Stimulated activated CD4-positive, alpha-beta T cell treated with anti-CD3 and anti-CD28 coated beads, Interleukin-4, amount 100 ng/mL, for 4 hours (primary cell): ENCODE data around the gene SCGB1C1.
A peak's percentile ranks its signal among the peaks of the same experiment; 100 is the strongest.
"Not testable (repeated sequence)": the region's sequence is repeated elsewhere in the genome, so short reads cannot be mapped to it uniquely, and the experiment has no call there.

ENCODE experiments used
- DNase-seq, 2 experiments: peaks; one replicate each; pipeline ENCODE4 v3.0.0-alpha.2; 2020

Gene SCGB1C1

DNA sequence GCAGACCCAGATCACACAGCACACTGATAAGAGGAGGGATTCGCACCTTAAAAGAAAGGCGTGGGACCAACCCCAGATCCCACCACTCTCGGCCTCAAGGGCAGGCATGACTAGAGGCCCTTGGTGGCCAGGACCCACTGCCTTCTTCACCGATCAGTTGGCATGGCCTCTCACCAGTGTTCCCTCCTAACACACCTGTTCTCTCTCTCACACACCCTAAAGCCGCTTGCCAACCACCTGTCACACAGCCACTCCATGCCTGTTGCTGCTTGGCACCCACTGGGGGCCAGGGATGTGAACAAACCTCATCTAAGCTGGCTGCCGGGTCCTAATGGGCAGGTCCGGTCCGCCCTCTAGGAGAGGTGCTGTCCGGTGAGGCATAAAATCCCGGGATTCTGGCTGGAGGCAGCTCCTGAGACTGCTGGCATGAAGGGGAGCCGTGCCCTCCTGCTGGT, at the start of gene SCGB1C1:
Gene SCGB1C1 (plus strand): TSS at position 405 of the 455 bp plus-strand sequence. CDS start 22 bp downstream, at position 427.
- DNase-seq = not testable (repeated sequence)

DNA sequence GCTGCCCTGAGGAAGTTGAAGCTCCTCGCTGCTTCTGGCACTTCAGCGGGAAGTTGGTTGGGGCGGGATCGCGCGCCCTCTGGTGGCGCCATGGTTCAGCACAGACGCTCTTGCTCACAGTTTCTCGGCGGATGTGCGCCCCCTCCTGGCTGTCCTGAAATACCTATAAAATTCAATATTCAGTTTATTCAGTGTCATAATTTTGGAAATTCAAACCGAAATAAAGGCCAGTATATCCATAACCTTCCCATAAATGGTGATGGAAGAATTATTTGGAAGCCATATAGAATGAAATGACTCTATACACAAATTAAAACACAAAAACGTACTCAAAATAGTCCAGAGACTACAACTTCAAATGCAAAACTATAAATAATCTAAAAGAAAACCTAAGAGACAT, 12.6 kb upstream of the SCGB1C1 start:
- DNase-seq = not testable (repeated sequence)

DNA sequence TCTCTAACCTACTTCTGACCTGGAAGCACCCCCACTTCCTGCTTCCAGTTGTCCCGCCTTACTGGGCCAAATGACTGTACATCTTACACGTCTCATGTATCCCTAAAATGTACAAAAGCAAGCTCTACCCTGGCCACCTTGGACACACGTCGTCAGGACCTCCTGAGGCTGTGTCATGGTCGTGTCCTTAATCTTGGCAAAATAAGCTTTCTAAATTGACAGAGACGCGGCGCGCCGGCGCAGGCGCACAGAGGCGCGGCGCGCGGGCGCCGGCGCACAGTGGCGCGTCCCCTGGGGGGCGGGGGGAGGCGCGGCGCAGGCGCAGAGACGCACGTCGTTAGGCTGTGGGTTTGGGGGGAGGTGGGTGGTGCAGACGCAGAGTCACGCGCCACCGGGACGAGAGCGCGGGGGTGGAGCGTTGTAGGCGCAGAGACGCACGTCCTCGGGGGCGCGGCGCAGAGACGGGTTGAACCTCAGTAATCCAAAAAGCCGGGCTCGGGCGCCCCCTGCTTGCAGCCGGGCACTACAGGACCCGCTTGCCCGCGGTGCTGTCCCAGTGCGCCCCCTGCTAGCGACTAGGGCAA, 3.6 kb upstream of the SCGB1C1 start:
- not testable (repeated sequence) for DNase-seq

DNA sequence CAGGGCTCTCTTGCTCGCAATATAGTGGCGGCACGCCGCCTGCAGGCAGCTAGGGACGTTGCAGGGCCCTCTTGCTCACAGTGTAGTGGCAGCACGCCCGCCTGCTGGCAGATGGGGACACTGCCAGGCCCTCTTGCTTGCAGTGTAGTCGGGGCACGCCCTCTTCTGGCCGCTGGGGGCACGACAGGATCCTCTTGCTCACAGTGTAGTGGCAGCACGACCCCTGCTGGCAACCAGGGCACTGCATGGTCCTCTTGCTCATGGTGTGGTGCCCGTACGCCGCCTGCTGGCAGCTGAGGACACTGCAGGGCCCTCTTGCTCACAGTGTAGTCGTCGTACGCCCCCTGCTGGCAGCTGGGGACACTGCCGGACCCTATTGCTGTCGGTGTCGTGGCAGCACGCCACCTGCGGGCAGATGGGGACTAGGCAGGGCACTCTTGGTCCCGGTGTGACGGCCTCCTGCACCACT, 3.0 kb upstream of the SCGB1C1 start:
- not testable (repeated sequence) for DNase-seq

DNA sequence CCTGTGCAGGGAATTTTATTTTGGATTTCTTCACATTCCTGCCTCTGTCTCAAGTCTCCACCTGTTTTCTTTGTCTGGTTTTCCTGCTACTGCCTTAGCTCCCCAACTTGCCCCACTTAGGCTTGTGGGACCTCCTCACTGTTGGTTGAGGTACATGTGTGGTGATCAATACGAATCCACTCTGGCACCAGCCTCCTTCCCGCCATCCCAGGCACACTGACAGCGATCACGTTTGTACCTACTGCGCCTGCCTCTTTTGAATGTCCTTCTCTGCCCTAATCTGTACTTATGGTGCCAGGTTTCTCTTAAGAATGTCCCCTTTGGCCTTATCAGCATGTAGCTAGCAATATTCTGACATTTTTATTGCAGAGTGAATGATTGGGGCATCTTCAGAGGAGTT, 2.3 kb upstream of the SCGB1C1 start:
- not testable (repeated sequence) for DNase-seq

DNA sequence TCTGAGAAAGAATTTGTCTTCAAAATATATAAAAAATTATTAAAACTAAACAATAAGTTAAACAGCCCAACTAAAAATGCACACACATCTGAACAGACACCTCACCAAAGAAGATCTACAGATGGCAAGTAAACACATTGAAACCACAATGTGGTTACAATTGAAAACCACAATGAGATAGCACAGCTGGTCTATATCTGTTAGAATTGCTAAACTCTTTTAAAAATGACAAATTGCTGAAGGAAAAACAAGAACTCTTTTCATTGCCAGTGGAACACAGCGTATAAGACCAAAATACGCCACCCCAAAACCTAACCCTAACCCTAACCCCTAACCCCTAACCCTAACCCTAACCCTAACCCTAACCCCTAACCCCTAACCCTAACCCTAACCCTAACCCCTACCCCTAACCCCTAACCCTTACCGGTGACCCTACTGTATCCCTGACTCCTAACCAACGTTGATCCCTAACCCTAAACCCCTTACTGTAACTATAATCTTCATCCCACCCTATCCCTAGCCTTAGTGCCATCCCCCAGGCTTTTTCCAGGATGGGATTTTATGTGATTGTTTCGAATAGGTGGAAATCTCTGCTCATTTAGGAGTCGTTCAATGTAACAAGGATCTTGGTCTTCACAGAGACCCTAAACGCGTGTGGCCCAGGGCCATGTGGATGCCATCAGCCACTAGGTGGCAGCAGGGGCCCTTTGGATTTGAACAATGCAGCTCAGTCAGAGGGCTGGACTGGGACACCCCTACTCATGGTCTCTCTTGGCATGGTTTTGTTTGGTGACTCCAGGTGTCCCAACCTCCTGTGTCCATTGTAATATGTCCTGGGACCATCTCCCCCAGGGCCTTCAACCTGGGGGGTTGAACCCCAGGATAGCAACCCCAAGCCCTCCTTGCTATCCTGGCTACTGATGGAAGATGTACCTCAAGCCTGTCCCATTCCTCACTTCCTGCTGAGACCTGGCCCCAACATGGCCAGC, 1.1 kb upstream of the SCGB1C1 start:
- peak; percentile 36 to 41 for DNase-seq

DNA sequence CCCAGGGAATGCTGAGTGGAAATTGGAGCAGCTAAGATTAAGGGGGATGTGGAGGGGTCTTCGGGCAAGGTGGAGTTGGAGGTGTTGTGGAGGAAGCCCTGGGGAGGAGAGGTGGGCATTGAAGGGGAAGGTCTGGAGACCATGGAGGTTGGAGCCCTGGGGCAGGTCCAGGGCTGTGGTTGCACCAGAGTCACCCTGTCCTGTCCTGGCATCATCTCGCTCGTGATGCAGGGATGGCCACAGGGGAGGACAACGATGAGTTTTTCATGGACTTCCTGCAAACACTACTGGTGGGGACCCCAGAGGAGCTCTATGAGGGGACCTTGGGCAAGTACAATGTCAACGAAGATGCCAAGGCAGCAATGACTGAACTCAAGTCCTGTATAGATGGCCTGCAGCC, 603 bp downstream of the SCGB1C1 start:
- DNase-seq = not testable (repeated sequence)

GRCh38 chr11:196786-197731, 4.2 kb downstream of the SCGB1C1 start:
- DNase-seq = no peak

- DNase-seq = no peak
These were observed 4.9 kb downstream of the SCGB1C1 start for GRCh38 chr11:197741-198235.

GRCh38 chr11:198236-198806, 5.4 kb downstream of the SCGB1C1 start:
- DNase-seq = no peak

DNA sequence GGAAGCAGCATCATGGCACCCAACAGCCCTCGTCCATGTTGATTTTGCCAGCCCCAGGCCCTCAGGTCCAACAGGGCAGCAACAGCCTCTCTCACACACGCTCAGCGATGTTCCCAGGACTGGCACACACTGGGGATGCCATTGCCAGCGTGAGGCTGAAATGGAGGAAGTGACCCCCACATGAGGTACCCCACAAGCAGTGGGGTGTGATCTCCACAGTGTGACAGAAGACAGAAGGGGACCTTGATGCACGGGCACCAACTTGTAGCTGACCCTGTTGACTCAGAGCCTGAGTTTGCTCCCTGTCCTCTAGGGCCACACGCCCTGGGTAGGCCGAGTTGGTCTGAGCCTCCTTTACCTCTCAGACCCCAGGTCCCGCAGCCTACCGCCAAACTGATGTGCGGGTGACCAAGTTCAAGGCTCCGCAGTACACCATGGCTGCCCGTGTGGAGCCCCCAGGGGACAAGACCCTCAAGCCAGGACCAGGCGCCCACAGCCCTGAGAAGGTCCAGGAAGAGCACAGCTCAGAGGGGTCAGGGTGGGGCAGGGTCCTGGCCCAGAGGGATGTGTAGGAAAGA, 6.2 kb downstream of the SCGB1C1 start:
- DNase-seq = no peak

DNA sequence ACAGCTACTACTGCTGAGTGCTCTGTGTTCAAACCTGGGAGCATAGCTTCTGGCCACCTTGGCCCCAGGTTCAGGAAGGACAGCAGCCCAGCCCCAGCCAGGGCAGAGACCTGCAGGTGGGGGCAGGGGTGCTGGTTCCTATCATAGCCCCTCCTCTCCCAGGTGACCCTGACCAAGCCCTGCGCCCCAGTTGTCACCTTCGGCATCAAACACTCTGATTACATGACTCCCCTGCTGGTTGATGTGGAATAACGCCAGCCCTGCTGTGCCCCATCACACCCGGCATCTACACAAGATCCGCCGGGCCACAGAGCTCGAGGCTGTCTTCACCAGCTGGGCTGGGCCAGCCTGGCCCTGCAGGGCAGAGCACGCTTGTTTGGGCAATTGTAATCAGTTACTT, 6.9 kb downstream of the SCGB1C1 start:
- no peak for DNase-seq

DNA sequence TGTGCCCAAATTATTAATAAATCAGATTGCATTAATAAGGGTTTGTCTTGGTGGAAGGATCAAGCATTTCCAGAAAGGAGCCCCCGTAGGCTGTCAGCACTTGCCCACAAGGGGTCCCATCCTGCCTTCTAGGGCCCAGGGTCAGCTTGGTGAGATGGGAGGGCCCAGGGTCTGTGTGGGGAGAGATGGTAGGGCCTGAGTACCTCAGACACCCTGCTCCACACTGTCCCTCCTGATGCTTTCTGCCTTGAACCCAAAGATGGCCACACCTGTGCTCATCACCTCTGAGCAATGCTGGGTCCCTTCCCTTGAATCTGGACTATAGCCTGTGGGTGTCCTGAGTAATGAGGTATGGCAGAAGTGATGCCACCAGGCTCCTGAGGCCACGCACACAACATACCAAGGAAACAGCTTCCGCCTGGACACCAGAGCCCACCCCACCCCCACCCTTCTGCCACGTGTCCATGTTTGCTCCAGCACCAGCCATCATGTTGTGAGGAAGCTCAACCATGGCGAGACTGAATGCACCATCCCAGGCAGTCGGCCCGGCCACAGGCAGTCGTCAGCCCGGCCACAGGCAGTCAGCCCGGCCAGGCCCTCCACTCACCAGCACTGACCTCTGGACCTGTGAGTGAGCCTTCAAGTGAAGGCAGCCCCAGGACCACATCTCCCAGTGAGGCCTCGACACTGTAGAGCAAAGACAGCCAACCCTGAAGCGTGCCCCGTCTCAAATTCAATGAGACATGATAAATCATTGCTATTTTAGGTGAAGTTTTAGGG, 7.5 kb downstream of the SCGB1C1 start:
- DNase-seq = no peak

DNA sequence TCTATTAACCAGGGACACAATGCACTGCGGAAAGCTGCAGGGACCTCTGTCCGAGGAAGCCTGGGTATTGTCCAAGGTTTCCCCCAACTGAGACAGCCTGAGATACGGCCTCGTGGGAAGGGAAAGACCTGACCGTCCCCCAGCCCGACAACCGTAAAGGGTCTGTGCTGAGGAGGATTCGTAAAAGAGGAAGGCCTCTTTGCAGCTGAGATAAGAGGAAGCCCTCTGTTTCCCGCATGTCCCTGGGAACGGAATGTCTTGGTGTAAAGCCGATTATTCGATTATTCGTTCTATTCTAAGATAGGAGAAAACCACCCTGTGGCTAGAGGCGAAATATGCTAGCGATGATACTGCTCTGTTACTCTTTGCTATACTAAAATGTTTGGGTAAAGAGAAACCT, 9.1 kb downstream of the SCGB1C1 start:
- no peak for DNase-seq

GRCh38 chr11:202490-202889, 9.6 kb downstream of the SCGB1C1 start:
- no peak for DNase-seq

- DNase-seq = no peak
These were observed 10.4 kb downstream of the SCGB1C1 start for GRCh38 chr11:203056-203944.

DNA sequence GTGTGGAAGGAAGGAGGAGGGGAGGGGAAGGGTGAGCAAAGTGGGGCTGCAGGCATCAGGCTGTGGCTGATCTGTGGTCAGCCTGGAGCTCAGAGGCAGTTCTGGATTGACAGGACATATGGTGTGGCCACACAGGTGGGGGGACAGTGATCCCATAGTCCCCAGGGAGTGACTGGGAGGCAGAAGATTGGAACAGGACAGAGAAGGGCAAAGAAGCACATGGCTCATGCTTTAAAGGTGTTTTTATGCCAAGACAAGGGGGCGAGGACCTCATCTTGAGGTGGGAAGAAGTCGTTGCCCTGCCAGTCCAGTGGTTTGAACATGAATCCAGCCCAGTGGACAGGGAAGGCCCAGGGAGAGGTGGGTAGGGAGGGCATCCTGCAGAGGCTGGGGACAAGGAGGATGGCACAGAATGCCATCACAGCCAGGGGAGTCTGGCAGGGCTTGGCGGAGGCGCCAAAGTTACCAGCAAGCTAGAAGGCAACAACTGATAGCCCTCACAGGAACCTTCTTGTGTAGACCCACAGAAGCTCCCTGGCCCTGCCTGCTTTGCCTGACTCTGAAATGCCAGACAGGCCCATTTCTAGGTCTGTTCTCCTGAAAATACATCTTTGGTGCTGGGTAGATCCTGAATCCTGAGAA, 11.2 kb downstream of the SCGB1C1 start:
- DNase-seq = no peak

GRCh38 chr11:204587-205109, 11.8 kb downstream of the SCGB1C1 start:
- no peak for DNase-seq
